Neural cell (in vitro differentiated cells): ENCODE results near the gene STXBP5. TPM values are rescaled to one million over a fixed set of nuclear protein-coding genes. Genes with fewer than 3 reads are reported as not detected.

ENCODE experiments used
- H2AFZ ChIP-seq: fragments of 200-600, 300-800 bp; sonication (generic), shearing (Covaris generic); 2 replicates; pipeline ENCODE4 v1.6.0; 2014; ENCODE audit warnings: low read depth, mild to moderate bottlenecking, antibody characterized with exemption, low read length, moderate library complexity
- H3F3A ChIP-seq: fragments of 200-600 bp; shearing (Covaris generic); 2 replicates; pipeline ENCODE4 v1.6.1; 2016; ENCODE audit warnings: mild to moderate bottlenecking, moderate library complexity, mixed read lengths, antibody characterized with exemption, low read length; ENCODE audit not compliant: insufficient read depth, poor library complexity, severe bottlenecking
- H3K27ac ChIP-seq: fragments of 200-600, 300-800 bp; sonication (generic), shearing (Covaris generic); 2 replicates; pipeline ENCODE4 v1.5.1; 2014; ENCODE audit warnings: mild to moderate bottlenecking, low read length, moderate library complexity
- H3K27me3 ChIP-seq: fragments of 300-800, 200-600 bp; sonication (generic), shearing (Covaris generic); 2 replicates; pipeline ENCODE4 v1.6.0; 2014; ENCODE audit warnings: mild to moderate bottlenecking, low read depth, low read length, moderate library complexity; ENCODE audit not compliant: insufficient read depth
- H3K36me3 ChIP-seq: fragments of 300-800, 200-600 bp; sonication (generic), shearing (Covaris generic); 2 replicates; pipeline ENCODE4 v1.5.1; 2014; ENCODE audit warnings: mild to moderate bottlenecking, antibody characterized with exemption, low read length, moderate library complexity; ENCODE audit not compliant: insufficient read depth
- H3K4me2 ChIP-seq: fragments of 300-800, 200-600 bp; sonication (generic), shearing (Covaris generic); 2 replicates; pipeline ENCODE4 v1.6.0; 2014; ENCODE audit warnings: mild to moderate bottlenecking, low read length
- H3K4me3 ChIP-seq: fragments of 300-800, 200-600 bp; sonication (generic), shearing (Covaris generic); 2 replicates; pipeline ENCODE4 v1.5.1; 2014; ENCODE audit warnings: mild to moderate bottlenecking, low read length, moderate library complexity
- H3K79me2 ChIP-seq: fragments of 200-600 bp; shearing (Covaris generic); replicated peaks from 2 replicates; pipeline ENCODE4 v1.6.0; 2014; ENCODE audit warnings: mild to moderate bottlenecking, low read length, moderate library complexity; ENCODE audit not compliant: insufficient read depth
- H3K9ac ChIP-seq: fragments of 300-800, 200-600 bp; sonication (generic), shearing (Covaris generic); 2 replicates; pipeline ENCODE4 v1.6.1; 2016; ENCODE audit warnings: mild to moderate bottlenecking, low read length, mixed read lengths
- H3K9me2 ChIP-seq: fragments of 200-600 bp; shearing (Covaris generic); 2 replicates; pipeline ENCODE4 v1.6.1; 2016; ENCODE audit warnings: mild to moderate bottlenecking, low read length, mixed read lengths; ENCODE audit not compliant: insufficient read depth
- H3K9me3 ChIP-seq: fragments of 200-600, 300-800 bp; sonication (generic), shearing (Covaris generic); 2 replicates; pipeline ENCODE4 v1.6.1; 2016; ENCODE audit warnings: mild to moderate bottlenecking, mixed run types, low read length, moderate library complexity, mixed read lengths
- H4K20me1 ChIP-seq: fragments of 200-600 bp; shearing (Covaris generic); 2 replicates; pipeline ENCODE4 v1.6.1; 2016; ENCODE audit warnings: mild to moderate bottlenecking, mixed run types; ENCODE audit not compliant: insufficient read depth
- EP300 ChIP-seq: fragments of 450-650 bp; conservative IDR thresholded peaks from 2 replicates; pipeline ENCODE4 v1.6.1; 2014; ENCODE audit warnings: antibody characterized with exemption, mild to moderate bottlenecking, moderate library complexity; ENCODE audit not compliant: poor library complexity, severe bottlenecking
- EZH2 ChIP-seq: fragments of 200-600, 300-800 bp; shearing (Covaris generic), sonication (generic); IDR thresholded peaks from 2 replicates; pipeline ENCODE4 v1.6.1; 2014; ENCODE audit warnings: antibody characterized with exemption, low read length, borderline replicate concordance, mild to moderate bottlenecking; ENCODE audit not compliant: insufficient read depth, poor library complexity, severe bottlenecking
- MXI1 ChIP-seq: fragments of 450-650 bp; conservative IDR thresholded peaks from 2 replicates; pipeline ENCODE4 v1.6.1; 2014; ENCODE audit warnings: antibody characterized with exemption, mild to moderate bottlenecking; ENCODE audit not compliant: poor library complexity, severe bottlenecking
- POLR2AphosphoS5 ChIP-seq: IDR thresholded peaks from 2 replicates; pipeline ENCODE4 v1.6.1; 2012
- RAD21 ChIP-seq: fragments of 450-650 bp; conservative IDR thresholded peaks from 2 replicates; pipeline ENCODE4 v1.6.1; 2014; ENCODE audit warnings: antibody characterized with exemption, mild to moderate bottlenecking, moderate library complexity
- SMC3 ChIP-seq: fragments of 450-650 bp; conservative IDR thresholded peaks from 2 replicates; pipeline ENCODE4 v1.6.1; 2014; ENCODE audit warnings: antibody characterized with exemption, mild to moderate bottlenecking, moderate library complexity; ENCODE audit not compliant: poor library complexity
- TAF1 ChIP-seq: IDR thresholded peaks from 2 replicates; pipeline ENCODE4 v1.6.1; 2012; ENCODE audit warnings: low read depth
- polyA plus RNA-seq: library from polyadenylated mRNA; depleted of rRNA; stranded (reverse); fragments of >200 nt; gene quantifications from 2 replicates; pipeline ENCODE4 v1.2.3, GENCODE V29; 2014
- TF ChIP-seq, protein P1 (sequence below): IDR thresholded peaks from 2 replicates; pipeline ENCODE4 v1.6.1; 2012; ENCODE audit warnings: borderline replicate concordance
- TF ChIP-seq, protein P2 (sequence below): fragments of 450-650 bp; IDR thresholded peaks from 2 replicates; pipeline ENCODE4 v1.5.1; 2014; ENCODE audit warnings: antibody characterized with exemption, mild to moderate bottlenecking, moderate library complexity; ENCODE audit not compliant: poor library complexity, severe bottlenecking

The STXBP5 gene
- polyA plus RNA-seq, 1 donor from 2014 or later: 56.4 TPM

DNA sequence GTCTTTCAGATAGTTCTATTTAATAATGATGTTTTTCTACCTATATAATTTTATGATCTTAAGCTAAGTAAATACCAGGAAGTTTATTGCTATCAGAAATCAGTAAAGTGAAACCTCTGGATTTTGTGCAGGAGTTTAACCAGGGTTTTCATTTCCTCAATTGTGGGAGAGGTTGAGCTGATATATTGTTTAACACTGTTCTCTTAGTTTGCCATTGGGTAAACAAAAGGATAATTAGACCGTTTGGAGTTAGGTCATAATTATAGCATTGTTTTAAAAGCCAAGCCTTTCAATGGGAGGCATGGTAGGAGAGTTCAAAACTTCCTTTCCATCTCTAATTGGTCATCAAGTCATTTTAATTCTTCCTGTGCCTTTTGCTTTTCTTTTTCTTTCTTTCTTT is 58.7 kb downstream of the STXBP5 start:
- H3K4me3 ChIP-seq: no peak overlapping the region
- no peak overlapping the region for H2AFZ ChIP-seq
- H3K9me3 ChIP-seq: no peaks in the 10 kb centered on the region
- TF ChIP-seq EP300: no peak
- TF ChIP-seq TAF1: no peak
- no peak for TF ChIP-seq EZH2
- no peak for TF ChIP-seq POLR2AphosphoS5
- TF ChIP-seq, protein P1, sequence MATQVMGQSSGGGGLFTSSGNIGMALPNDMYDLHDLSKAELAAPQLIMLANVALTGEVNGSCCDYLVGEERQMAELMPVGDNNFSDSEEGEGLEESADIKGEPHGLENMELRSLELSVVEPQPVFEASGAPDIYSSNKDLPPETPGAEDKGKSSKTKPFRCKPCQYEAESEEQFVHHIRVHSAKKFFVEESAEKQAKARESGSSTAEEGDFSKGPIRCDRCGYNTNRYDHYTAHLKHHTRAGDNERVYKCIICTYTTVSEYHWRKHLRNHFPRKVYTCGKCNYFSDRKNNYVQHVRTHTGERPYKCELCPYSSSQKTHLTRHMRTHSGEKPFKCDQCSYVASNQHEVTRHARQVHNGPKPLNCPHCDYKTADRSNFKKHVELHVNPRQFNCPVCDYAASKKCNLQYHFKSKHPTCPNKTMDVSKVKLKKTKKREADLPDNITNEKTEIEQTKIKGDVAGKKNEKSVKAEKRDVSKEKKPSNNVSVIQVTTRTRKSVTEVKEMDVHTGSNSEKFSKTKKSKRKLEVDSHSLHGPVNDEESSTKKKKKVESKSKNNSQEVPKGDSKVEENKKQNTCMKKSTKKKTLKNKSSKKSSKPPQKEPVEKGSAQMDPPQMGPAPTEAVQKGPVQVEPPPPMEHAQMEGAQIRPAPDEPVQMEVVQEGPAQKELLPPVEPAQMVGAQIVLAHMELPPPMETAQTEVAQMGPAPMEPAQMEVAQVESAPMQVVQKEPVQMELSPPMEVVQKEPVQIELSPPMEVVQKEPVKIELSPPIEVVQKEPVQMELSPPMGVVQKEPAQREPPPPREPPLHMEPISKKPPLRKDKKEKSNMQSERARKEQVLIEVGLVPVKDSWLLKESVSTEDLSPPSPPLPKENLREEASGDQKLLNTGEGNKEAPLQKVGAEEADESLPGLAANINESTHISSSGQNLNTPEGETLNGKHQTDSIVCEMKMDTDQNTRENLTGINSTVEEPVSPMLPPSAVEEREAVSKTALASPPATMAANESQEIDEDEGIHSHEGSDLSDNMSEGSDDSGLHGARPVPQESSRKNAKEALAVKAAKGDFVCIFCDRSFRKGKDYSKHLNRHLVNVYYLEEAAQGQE: no peak
- TF ChIP-seq SMC3: no peak
- TF ChIP-seq, protein P2, sequence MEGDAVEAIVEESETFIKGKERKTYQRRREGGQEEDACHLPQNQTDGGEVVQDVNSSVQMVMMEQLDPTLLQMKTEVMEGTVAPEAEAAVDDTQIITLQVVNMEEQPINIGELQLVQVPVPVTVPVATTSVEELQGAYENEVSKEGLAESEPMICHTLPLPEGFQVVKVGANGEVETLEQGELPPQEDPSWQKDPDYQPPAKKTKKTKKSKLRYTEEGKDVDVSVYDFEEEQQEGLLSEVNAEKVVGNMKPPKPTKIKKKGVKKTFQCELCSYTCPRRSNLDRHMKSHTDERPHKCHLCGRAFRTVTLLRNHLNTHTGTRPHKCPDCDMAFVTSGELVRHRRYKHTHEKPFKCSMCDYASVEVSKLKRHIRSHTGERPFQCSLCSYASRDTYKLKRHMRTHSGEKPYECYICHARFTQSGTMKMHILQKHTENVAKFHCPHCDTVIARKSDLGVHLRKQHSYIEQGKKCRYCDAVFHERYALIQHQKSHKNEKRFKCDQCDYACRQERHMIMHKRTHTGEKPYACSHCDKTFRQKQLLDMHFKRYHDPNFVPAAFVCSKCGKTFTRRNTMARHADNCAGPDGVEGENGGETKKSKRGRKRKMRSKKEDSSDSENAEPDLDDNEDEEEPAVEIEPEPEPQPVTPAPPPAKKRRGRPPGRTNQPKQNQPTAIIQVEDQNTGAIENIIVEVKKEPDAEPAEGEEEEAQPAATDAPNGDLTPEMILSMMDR: no peak
- no peak for TF ChIP-seq MXI1
- TF ChIP-seq RAD21: no peak
- H3F3A ChIP-seq: no peaks in the 10 kb centered on the region
- no peaks in the 10 kb centered on the region for H3K79me2 ChIP-seq
- no peaks in the 10 kb centered on the region for H3K27me3 ChIP-seq
- no peak overlapping the region for H3K9ac ChIP-seq
- H3K9me2 ChIP-seq: no peaks in the 10 kb centered on the region
- H3K4me2 ChIP-seq: no peak overlapping the region
- H3K36me3 ChIP-seq: peaks cover 6% of the 10 kb centered on the region
- no peak overlapping the region for H3K27ac ChIP-seq
- H4K20me1 ChIP-seq: no peaks in the 10 kb centered on the region

DNA sequence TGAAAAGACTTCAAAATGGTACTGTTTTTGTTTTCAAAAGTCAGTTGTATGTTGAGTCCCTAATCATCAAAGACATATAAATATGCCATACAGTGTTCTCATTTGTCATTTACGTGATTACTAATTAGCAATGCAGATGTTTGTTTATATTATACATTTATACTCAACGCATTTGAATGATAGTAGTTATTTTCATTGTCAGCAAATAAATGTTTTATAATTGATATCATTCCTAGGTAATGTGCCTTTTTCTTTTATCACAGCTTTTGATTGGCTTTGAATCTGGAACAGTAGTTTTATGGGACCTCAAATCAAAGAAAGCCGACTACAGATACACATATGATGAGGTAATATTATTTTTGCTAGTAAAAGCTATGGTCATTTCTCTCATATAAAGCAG is 62.6 kb downstream of the STXBP5 start:
- Histone ChIP-seq H3K36me3 (peaks cover 11% of the 10 kb centered on the region), H3K27ac (no peak overlapping the region), H3K9ac (no peak overlapping the region), H4K20me1 (no peaks in the 10 kb centered on the region), H3K4me3 (no peak overlapping the region), H2AFZ (no peak overlapping the region), H3K9me2 (no peaks in the 10 kb centered on the region), H3K9me3 (no peaks in the 10 kb centered on the region), H3F3A (no peaks in the 10 kb centered on the region), H3K79me2 (no peaks in the 10 kb centered on the region), H3K4me2 (no peak overlapping the region), H3K27me3 (no peaks in the 10 kb centered on the region)
- TF ChIP-seq EZH2 (no peak), RAD21 (no peak), MXI1 (no peak), SMC3 (no peak)

DNA sequence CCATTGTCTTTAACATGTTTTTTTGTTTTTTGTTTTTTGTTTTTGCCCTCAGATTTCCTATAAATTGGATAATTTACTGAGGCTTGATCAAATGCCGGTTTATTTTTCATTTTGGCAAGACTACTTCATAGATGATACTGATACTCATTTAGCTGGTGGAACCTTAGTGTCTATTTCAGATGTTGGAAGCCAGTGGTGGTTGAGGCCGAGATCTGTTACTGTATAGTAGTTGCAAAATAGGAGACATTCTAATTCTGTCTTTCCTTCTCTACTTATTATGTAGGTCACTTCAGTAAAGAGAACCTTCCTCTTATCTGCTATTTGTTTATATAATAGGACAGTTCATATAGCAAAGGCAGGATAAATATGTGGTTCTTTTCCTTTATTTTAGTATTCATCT is 63.4 kb downstream of the STXBP5 start:
- Histone ChIP-seq H4K20me1 (no peaks in the 10 kb centered on the region), H3K27ac (no peak overlapping the region), H2AFZ (no peak overlapping the region), H3K79me2 (no peaks in the 10 kb centered on the region), H3K27me3 (no peaks in the 10 kb centered on the region), H3K9ac (no peak overlapping the region), H3K36me3 (peaks cover 11% of the 10 kb centered on the region), H3F3A (no peaks in the 10 kb centered on the region), H3K9me2 (no peaks in the 10 kb centered on the region), H3K4me3 (no peak overlapping the region), H3K4me2 (no peak overlapping the region), H3K9me3 (no peaks in the 10 kb centered on the region)
- no peak for TF ChIP-seq EP300
- TF ChIP-seq, protein P2: no peak
- no peak for TF ChIP-seq TAF1
- TF ChIP-seq POLR2AphosphoS5: no peak
- no peak for TF ChIP-seq EZH2
- TF ChIP-seq SMC3: no peak
- TF ChIP-seq, protein P1: no peak
- TF ChIP-seq MXI1: no peak
- no peak for TF ChIP-seq RAD21
